K562 (cell line): ENCODE results near the gene CCL19. TPM values are rescaled to one million over a fixed set of nuclear protein-coding genes. Genes with fewer than 3 reads are reported as not detected.
A peak's percentile ranks its signal among the peaks of the same experiment; 100 is the strongest.

Experiments
- BRF2 ChIP-seq: IDR thresholded peaks from 3 replicates; pipeline ENCODE4 v1.6.1; 2011; ENCODE audit warnings: borderline replicate concordance, mild to moderate bottlenecking; ENCODE audit not compliant: insufficient read length, insufficient read depth
- CCNT2 ChIP-seq: IDR thresholded peaks from 2 replicates; pipeline ENCODE4 v1.6.1; 2011; ENCODE audit warnings: borderline replicate concordance, low read depth, mild to moderate bottlenecking, moderate library complexity, mixed read lengths, low read length; ENCODE audit not compliant: insufficient read length; ENCODE audit errors: extremely low read depth
- CREM ChIP-seq: IDR thresholded peaks from 2 replicates; pipeline ENCODE4 v1.6.1; 2014; ENCODE audit warnings: antibody characterized with exemption, low read depth
- GABPB1 ChIP-seq: sonication (generic); formaldehyde crosslinking; IDR thresholded peaks from 2 replicates; pipeline ENCODE4 v1.8.0; 2022; ENCODE audit warnings: mild to moderate bottlenecking, missing genetic modification reagents
- HNRNPH1 ChIP-seq: fragments of 200-400 bp; formaldehyde crosslinking; optimal IDR thresholded peaks from 2 replicates; pipeline ENCODE3; 2017; ENCODE audit warnings: low read depth, mild to moderate bottlenecking, low read length, moderate library complexity
- KLF13 ChIP-seq: fragments of 450-650 bp; IDR thresholded peaks from 2 replicates; pipeline ENCODE4 v1.6.1; 2016; ENCODE audit warnings: missing genetic modification characterization, low read depth, mild to moderate bottlenecking, missing compliant biosample characterization, moderate library complexity, borderline replicate concordance
- MAZ ChIP-seq, 2 experiments: fragments of 450-650 bp in 1 of 2; sonication (generic) in 1 of 2; formaldehyde crosslinking; IDR thresholded peaks in 1 of 2; conservative IDR thresholded peaks in 1 of 2; 2 replicates each; pipeline versions ENCODE4 v1.4.0 to v1.5.0; 2020; ENCODE audit warnings: mild to moderate bottlenecking in 1 of 2, missing genetic modification reagents in 1 of 2
- MBD2 ChIP-seq: sonication (generic); IDR thresholded peaks from 2 replicates; pipeline ENCODE4 v1.6.1; 2016; ENCODE audit warnings: low read depth, borderline replicate concordance
- MTA3 ChIP-seq: fragments of 450-650 bp; formaldehyde crosslinking; IDR thresholded peaks from 2 replicates; pipeline ENCODE4 v1.6.1; 2017; ENCODE audit warnings: mild to moderate bottlenecking, borderline replicate concordance
- NEUROD1 ChIP-seq: fragments of 150-350 bp; IDR thresholded peaks from 2 replicates; pipeline ENCODE4 v1.6.1; 2014; ENCODE audit warnings: borderline replicate concordance, low read length, low read depth; ENCODE audit not compliant: partially characterized antibody
- NFE2 ChIP-seq: IDR thresholded peaks from 2 replicates; pipeline ENCODE4 v1.6.1; 2014; ENCODE audit warnings: antibody characterized with exemption, low read depth
- RAD21 ChIP-seq, 2 experiments: fragments of 250-450 bp in 1 of 2; fragments of 450-650 bp in 1 of 2; sonication (Bioruptor Pico) in 1 of 2; formaldehyde crosslinking in 1 of 2; IDR thresholded peaks in 1 of 2; conservative IDR thresholded peaks in 1 of 2; 2 replicates each; pipeline versions ENCODE4 v1.4.0 to v1.8.0; 2020 to 2022; ENCODE audit warnings: mild to moderate bottlenecking in 2 of 2, moderate library complexity in 1 of 2
- TOE1 ChIP-seq, 2 experiments: fragments of 450-650 bp in 1 of 2; sonication (generic) in 1 of 2; formaldehyde crosslinking in 1 of 2; IDR thresholded peaks; 2 replicates each; pipeline versions ENCODE4 v1.7.1 to v1.8.0; 2016 to 2022; ENCODE audit warnings: borderline replicate concordance in 2 of 2, mild to moderate bottlenecking in 2 of 2, antibody characterized with exemption in 1 of 2, inconsistent platforms in 1 of 2, low read depth in 1 of 2, missing genetic modification reagents in 1 of 2, moderate library complexity in 1 of 2
- ZBTB11 ChIP-seq, 3 experiments: fragments of 200-800 bp in 1 of 3; fragments of 250-450 bp in 1 of 3; fragments of 450-650 bp in 1 of 3; sonication (Bioruptor Pico) in 1 of 3; sonication (Bioruptor generic) in 1 of 3; formaldehyde crosslinking in 1 of 3; IDR thresholded peaks; 2 replicates each; pipeline versions ENCODE4 v1.6.1 to v1.8.0; 2016 to 2022; ENCODE audit warnings: mild to moderate bottlenecking in 2 of 3, missing genetic modification characterization in 2 of 3, missing compliant biosample characterization in 1 of 3, moderate library complexity in 1 of 3
- ZKSCAN1 ChIP-seq: fragments of 150-350 bp; IDR thresholded peaks from 2 replicates; pipeline ENCODE4 v1.6.1; 2016; ENCODE audit warnings: low read depth, low read length
- ZNF3 ChIP-seq: fragments of 250-450 bp; sonication (Bioruptor Pico); IDR thresholded peaks from 2 replicates; pipeline ENCODE4 v1.5.0; 2021; ENCODE audit warnings: mild to moderate bottlenecking, moderate library complexity
- ZNF398 ChIP-seq: fragments of 250-450 bp; sonication (Bioruptor Pico); IDR thresholded peaks from 2 replicates; pipeline ENCODE4 v1.8.0; 2021; ENCODE audit warnings: moderate library complexity, mild to moderate bottlenecking, inconsistent platforms
- ZNF780A ChIP-seq: fragments of 250-450 bp; sonication (Bioruptor Pico); IDR thresholded peaks from 2 replicates; pipeline ENCODE4 v1.5.0; 2021; ENCODE audit warnings: mild to moderate bottlenecking
- polyA plus RNA-seq, 8 experiments: library from polyadenylated mRNA; depleted of rRNA in 4 of 8; stranded (reverse) in 5 of 8; unstranded in 3 of 8; fragments of >200 nt; fragmentation: Nextera tagmentation in 2 of 8; fragmentation: Illumina TruSeq in 1 of 8; extraction: Ambion mirVana in 2 of 8; extraction: Trizol in 1 of 8; gene quantifications; 2 replicates each; pipeline versions ENCODE4 v1.2.1 to v1.2.3, GENCODE V29; 2011 to 2014; ENCODE audit warnings: inconsistent platforms in 1 of 8, missing spikeins in 1 of 8
- total RNA-seq, 7 experiments: library from RNA; depleted of rRNA in 6 of 7; stranded (reverse); fragments of >200 nt in 6 of 7; fragmentation: Illumina TruSeq in 2 of 7; extraction: Trizol in 2 of 7; gene quantifications; 2 replicates each; pipeline versions ENCODE4 v1.2.1 to v1.2.3, GENCODE V29; 2011 to 2021; ENCODE audit warnings: low replicate concordance in 1 of 7

Gene CCL19
- total and polyA plus RNA-seq, 9 of the 15 experiments (the other 6 are each of a cell fraction or from before 2014, with no cell fraction given), result not detected

GRCh38 chr9:34651876-34652601, 39.0 kb downstream of the CCL19 start, which contains the start of gene IL11RA (continued):
- TF ChIP-seq NEUROD1 (no peak), ZKSCAN1 (no peak), ZNF3 (CRISPR knock-in tag) (no peak), MTA3 (peak; percentile 60; the same call in 1 of the 2 replicates), NFE2 (0 out of 2 replicates have a peak, but pooled peaks have one; percentile 11), CCNT2 (peak; percentile 70), ZBTB11 (CRISPR knock-in tag; IDR thresholded peaks at IDR 0.05) (no peak), MBD2 (peak; percentile 54), HNRNPH1 (no peak), BRF2 (no peak), RAD21 (CRISPR knock-in tag; conservative IDR thresholded peaks at IDR 0.05 in 1 of 2, IDR thresholded peaks at IDR 0.05 in 1 of 2) (no peak), CREM (peak; percentile 60; the same call in 1 of the 2 replicates), TOE1 (IDR thresholded peaks at IDR 0.05; ENCODE audit: borderline replicate concordance) (peak; percentile 30; the same call in 1 of the 2 replicates), TOE1 (CRISPR knock-in tag; IDR thresholded peaks at IDR 0.05; ENCODE audit: borderline replicate concordance, low read depth) (no peak), GABPB1 (0 out of 2 replicates have a peak, but pooled peaks have one; percentile 59), KLF13 (tag) (peak; percentile 66; the same call in 1 of the 2 replicates), ZNF398 (CRISPR knock-in tag) (no peak), ZNF780A (CRISPR knock-in tag) (no peak), MAZ (CRISPR knock-in tag; conservative IDR thresholded peaks at IDR 0.05 in 1 of 2, IDR thresholded peaks at IDR 0.05 in 1 of 2) (peak; percentile 88 to 90)
